PFSK-1 (cell line): ENCODE results near the gene HDAC4.

Source experiments
- FOXP2 ChIP-seq: optimal IDR thresholded peaks from 2 replicates; pipeline ENCODE3; 2011; ENCODE audit warnings: borderline replicate concordance, control low read depth, inconsistent platforms; ENCODE audit not compliant: insufficient read depth; ENCODE audit errors: extremely low read length, extremely low read depth
- POLR2AphosphoS5 ChIP-seq: IDR thresholded peaks from 2 replicates; pipeline ENCODE4 v1.6.1; 2012; ENCODE audit warnings: low read depth, mild to moderate bottlenecking, control low read depth, low read length, moderate library complexity
- SIN3A ChIP-seq: IDR thresholded peaks from 2 replicates; pipeline ENCODE4 v1.6.1; 2012; ENCODE audit warnings: mild to moderate bottlenecking, low read length, moderate library complexity, borderline replicate concordance; ENCODE audit not compliant: insufficient read depth
- TAF1 ChIP-seq: IDR thresholded peaks from 2 replicates; pipeline ENCODE4 v1.6.1; 2012; ENCODE audit warnings: low read length, control low read depth, borderline replicate concordance; ENCODE audit not compliant: insufficient read depth
- TF ChIP-seq, protein P1 (sequence below), 2 experiments: IDR thresholded peaks; 2 replicates each; pipeline versions ENCODE4 v1.6.1 to v1.8.0; 2011 to 2012; ENCODE audit warnings: low read depth in 2 of 2, low read length in 2 of 2, control low read depth in 1 of 2, inconsistent platforms in 1 of 2, mild to moderate bottlenecking in 1 of 2, moderate library complexity in 1 of 2; ENCODE audit not compliant: insufficient read depth in 1 of 2

HDAC4 gene

DNA sequence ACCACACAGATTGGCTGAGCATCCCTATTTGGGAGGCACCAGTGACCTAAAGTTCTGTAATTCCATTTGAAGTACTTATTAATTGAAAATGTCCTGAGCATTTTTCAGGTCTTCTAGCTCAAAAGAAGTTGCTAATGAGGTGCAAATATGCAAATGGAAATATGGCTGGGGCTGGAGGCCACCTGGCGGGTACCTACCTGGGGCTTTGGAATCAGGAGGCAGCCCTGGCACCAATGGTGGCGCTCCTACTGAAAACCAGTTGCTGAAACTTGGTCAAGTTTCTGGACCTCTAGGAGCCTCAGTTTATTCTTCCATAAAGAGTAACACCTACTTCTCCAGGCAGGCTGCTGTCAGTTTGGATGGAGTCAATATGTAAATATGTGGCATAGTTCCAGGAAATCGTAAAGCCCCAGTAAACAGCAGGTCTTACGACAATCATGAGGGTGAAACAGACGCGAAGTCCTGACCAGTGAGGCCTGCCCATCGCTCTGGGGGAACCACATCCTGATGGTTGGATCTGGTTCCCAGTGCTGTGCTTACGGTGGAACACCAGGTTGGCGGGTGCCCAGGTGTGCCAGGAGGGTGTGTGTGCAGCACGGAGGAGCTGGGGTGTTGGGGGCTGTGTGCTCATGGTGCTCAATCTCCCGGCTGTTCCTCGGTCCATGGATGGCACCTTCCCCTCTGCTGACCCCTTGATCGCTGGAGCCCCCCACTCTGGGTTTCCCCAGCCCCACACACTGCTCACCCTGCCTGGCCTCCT lies 366.8 kb downstream of the HDAC4 start:
- TF ChIP-seq TAF1 = no peak
- TF ChIP-seq FOXP2 = no peak
- TF ChIP-seq SIN3A = no peak
- TF ChIP-seq POLR2AphosphoS5 = no peak
- TF ChIP-seq, protein P1, sequence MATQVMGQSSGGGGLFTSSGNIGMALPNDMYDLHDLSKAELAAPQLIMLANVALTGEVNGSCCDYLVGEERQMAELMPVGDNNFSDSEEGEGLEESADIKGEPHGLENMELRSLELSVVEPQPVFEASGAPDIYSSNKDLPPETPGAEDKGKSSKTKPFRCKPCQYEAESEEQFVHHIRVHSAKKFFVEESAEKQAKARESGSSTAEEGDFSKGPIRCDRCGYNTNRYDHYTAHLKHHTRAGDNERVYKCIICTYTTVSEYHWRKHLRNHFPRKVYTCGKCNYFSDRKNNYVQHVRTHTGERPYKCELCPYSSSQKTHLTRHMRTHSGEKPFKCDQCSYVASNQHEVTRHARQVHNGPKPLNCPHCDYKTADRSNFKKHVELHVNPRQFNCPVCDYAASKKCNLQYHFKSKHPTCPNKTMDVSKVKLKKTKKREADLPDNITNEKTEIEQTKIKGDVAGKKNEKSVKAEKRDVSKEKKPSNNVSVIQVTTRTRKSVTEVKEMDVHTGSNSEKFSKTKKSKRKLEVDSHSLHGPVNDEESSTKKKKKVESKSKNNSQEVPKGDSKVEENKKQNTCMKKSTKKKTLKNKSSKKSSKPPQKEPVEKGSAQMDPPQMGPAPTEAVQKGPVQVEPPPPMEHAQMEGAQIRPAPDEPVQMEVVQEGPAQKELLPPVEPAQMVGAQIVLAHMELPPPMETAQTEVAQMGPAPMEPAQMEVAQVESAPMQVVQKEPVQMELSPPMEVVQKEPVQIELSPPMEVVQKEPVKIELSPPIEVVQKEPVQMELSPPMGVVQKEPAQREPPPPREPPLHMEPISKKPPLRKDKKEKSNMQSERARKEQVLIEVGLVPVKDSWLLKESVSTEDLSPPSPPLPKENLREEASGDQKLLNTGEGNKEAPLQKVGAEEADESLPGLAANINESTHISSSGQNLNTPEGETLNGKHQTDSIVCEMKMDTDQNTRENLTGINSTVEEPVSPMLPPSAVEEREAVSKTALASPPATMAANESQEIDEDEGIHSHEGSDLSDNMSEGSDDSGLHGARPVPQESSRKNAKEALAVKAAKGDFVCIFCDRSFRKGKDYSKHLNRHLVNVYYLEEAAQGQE (IDR thresholded peaks at IDR 0.05; ENCODE audit: insufficient read depth in 1 of 2, low read depth in 2 of 2, low read length in 2 of 2) = no peak

DNA sequence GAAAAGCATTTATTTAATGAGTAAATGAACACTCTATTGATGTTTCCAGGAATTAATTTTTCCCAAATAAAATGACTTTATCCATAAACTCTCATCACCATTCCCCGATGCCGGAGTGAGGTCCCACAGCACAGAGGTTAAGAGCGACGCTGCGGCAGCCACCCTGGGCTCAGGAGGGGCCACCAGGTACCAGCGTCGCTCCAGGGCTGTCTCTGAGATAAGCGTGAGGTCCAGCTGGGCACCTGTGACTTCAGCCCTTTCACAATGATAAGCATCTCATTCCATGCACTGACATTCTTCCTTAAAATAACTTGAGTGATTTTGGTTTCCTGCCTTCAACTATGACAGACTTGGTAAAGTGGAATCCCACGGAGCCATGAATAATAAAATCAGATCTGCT lies 370.9 kb downstream of the HDAC4 start:
- TF ChIP-seq, protein P1 (IDR thresholded peaks at IDR 0.05; ENCODE audit: insufficient read depth in 1 of 2, low read depth in 2 of 2, low read length in 2 of 2) = no peak
- TF ChIP-seq TAF1 (no peak), SIN3A (no peak), FOXP2 (no peak), POLR2AphosphoS5 (no peak)

DNA sequence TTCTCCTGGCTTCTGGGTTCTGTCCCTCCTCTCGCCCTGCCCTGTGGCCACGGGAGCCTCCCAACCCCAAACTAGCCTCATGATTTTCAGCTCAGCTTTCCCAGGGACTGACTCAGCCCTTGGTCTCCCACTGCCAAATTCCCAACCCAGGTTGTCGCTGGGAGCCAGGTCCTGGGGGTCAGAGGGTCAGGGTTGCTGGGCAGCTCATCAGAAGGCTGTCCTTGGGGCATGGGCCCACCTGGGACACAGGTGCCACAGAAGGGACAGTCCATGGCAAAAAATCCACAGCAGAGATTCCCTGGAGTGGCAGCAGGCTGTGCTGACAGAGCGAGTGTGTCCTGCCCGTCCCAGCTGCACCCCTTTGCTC lies 372.6 kb downstream of the HDAC4 start:
- TF ChIP-seq SIN3A (no peak), TAF1 (no peak), POLR2AphosphoS5 (no peak), FOXP2 (no peak)
- TF ChIP-seq, protein P1 (IDR thresholded peaks at IDR 0.05; ENCODE audit: insufficient read depth in 1 of 2, low read depth in 2 of 2, low read length in 2 of 2) = no peak

DNA sequence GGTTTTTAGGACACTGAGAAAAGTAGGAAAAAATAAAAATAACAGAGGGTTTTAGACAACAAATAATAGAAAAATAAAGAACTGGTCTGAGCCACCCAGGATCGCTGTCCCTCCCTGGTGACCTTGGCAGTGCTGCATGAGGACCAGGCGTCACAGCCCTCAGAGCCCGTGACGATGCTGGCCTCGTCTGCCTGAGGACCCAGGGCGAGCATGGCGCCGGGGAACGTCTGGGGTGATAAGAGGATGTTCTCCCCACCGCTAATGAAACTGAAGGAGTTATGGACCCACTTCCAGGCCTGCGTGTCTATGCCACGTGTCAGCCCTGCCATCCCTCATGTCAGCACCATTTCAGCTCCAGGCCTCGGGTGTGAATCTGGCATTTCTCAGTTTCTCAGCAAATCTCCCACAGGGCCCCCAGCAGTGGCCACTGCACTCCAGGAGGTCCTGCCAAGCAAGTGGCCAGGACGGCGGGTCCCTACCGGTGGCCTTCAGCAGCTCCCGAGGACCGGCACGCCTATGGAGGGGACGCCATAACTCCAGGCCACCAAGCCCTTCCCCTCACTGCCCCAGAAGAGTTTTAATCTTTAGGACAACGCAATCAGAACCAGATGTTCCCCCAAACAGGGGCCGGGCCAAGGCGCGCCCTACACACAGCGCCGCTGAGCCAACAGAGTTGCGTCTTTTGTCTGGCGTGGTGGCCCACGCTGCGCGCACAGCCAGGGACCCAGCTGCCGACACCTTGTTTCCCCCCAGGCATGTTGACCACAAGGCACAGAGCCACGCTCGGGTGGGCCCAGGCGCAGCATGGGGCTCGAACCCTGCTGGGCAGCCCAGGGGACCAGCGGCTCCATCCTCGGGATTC lies 373.2 kb downstream of the HDAC4 start:
- TF ChIP-seq, protein P1 (IDR thresholded peaks at IDR 0.05; ENCODE audit: insufficient read depth in 1 of 2, low read depth in 2 of 2, low read length in 2 of 2) = no peak
- TF ChIP-seq TAF1 (no peak), SIN3A (no peak), POLR2AphosphoS5 (no peak), FOXP2 (no peak)
